Tibial artery (tissue), 4 donors: ENCODE measurements around the gene ACAD10.

Experiments
- DNase-seq, 2 donors: peaks; one replicate each; pipeline ENCODE4 v3.0.0-alpha.2; 2019
- H3K27ac ChIP-seq, 2 donors: fragments of 200-600 bp; sonication (generic) in 1 of 2; 1 replicate in 1 of 2; 2 replicates in 1 of 2; pipeline ENCODE4 v1.5.1; 2018 to 2019; ENCODE audit warnings: mild to moderate bottlenecking in 1 of 2
- H3K27me3 ChIP-seq, 2 donors: fragments of 200-600 bp; sonication (generic) in 1 of 2; one replicate each; pipeline versions ENCODE4 v1.5.1 to v1.6.0; 2016 to 2019
- H3K36me3 ChIP-seq, 3 donors: fragments of 200-600 bp; sonication (generic) in 2 of 3; one replicate each; pipeline ENCODE4 v1.5.1; 2016 to 2019; ENCODE audit warnings: mild to moderate bottlenecking in 2 of 3
- H3K4me1 ChIP-seq, 4 donors: fragments of 200-600 bp; sonication (generic) in 2 of 4; 1 replicate in 3 of 4; 2 replicates in 1 of 4; pipeline ENCODE4 v1.5.1; 2016 to 2019
- H3K4me3 ChIP-seq, 2 donors: fragments of 200-600 bp; sonication (generic) in 1 of 2; 1 replicate in 1 of 2; 2 replicates in 1 of 2; pipeline ENCODE4 v1.5.1; 2018 to 2019; ENCODE audit warnings: mild to moderate bottlenecking in 2 of 2
- H3K9me3 ChIP-seq, 3 donors: fragments of 200-600 bp; sonication (generic) in 1 of 3; one replicate each; pipeline ENCODE4 v1.5.1; 2016 to 2019
- CTCF ChIP-seq, 2 experiments: fragments of 200-600 bp in 1 of 2; fragments of 450-650 bp in 1 of 2; IDR thresholded peaks; one replicate each; pipeline ENCODE4 v1.5.1; 2017 to 2019; ENCODE audit warnings: antibody characterized with exemption in 2 of 2, mild to moderate bottlenecking in 1 of 2, moderate library complexity in 1 of 2
- intact Hi-C: fragments of 100-400 bp; cut with DNase I; formaldehyde crosslinking; loops from one replicate; pipeline ENCODE4 v1.15.0; 2023; ENCODE audit warnings: low total_unique reads

ACAD10 gene

GRCh38 chr12:111775205-111776193 is 89.6 kb downstream of the ACAD10 start:
- peaks cover 0 to 16% (median 0%) of the 10 kb centered on the region in 3 donors for H3K36me3 ChIP-seq
- H3K27me3 ChIP-seq: no peaks in the 10 kb centered on the region
- H3K9me3 ChIP-seq: no peaks in the 10 kb centered on the region
- peaks cover 5 to 79% (median 49%) of the 10 kb centered on the region in 4 donors for H3K4me1 ChIP-seq
- DNase-seq: peak; percentile 91 to 94
- peak overlapping the region; percentile 24 to 27 for H3K4me3 ChIP-seq
- H3K27ac ChIP-seq: peak overlapping the region; percentile 83 to 92
- no peak for TF ChIP-seq CTCF (IDR thresholded peaks at IDR 0.05)
- intact Hi-C loops: no loop called here

- no peak overlapping the region for H3K4me3 ChIP-seq
- H3K9me3 ChIP-seq: no peaks in the 10 kb centered on the region
- H3K27me3 ChIP-seq: no peaks in the 10 kb centered on the region
- peaks cover 5 to 65% (median 44%) of the 10 kb centered on the region in 4 donors for H3K4me1 ChIP-seq
- TF ChIP-seq CTCF (IDR thresholded peaks at IDR 0.05): no peak
- H3K27ac ChIP-seq: peak overlapping the region; percentile 83 to 92
- no peak for DNase-seq
- peaks cover 9 to 30% (median 10%) of the 10 kb centered on the region in 3 donors for H3K36me3 ChIP-seq
- intact Hi-C loops: no loop called here
Measured at GRCh38 chr12:111776836-111777344, 91.0 kb downstream of the ACAD10 start.

GRCh38 chr12:111777345-111778045 is 91.6 kb downstream of the ACAD10 start:
- peaks cover 5 to 63% (median 44%) of the 10 kb centered on the region in 4 donors for H3K4me1 ChIP-seq
- intact Hi-C loops: no loop called here
- peaks cover 15 to 36% (median 15%) of the 10 kb centered on the region in 3 donors for H3K36me3 ChIP-seq
- H3K4me3 ChIP-seq: no peak overlapping the region
- no peaks in the 10 kb centered on the region for H3K27me3 ChIP-seq
- H3K27ac ChIP-seq: peak overlapping the region; percentile 83 to 92
- peak in 1 of 2 donors; percentile 49 for DNase-seq
- no peaks in the 10 kb centered on the region for H3K9me3 ChIP-seq
- TF ChIP-seq CTCF (IDR thresholded peaks at IDR 0.05): no peak

GRCh38 chr12:111780166-111780565 is 94.3 kb downstream of the ACAD10 start:
- DNase-seq: no peak
- no peak for TF ChIP-seq CTCF (IDR thresholded peaks at IDR 0.05)
- no peak overlapping the region for H3K4me3 ChIP-seq
- H3K27me3 ChIP-seq: no peaks in the 10 kb centered on the region
- H3K4me1 ChIP-seq: peaks cover 0 to 37% (median 20%) of the 10 kb centered on the region in 4 donors
- H3K36me3 ChIP-seq: peaks cover 41 to 63% (median 42%) of the 10 kb centered on the region in 3 donors
- no peak overlapping the region for H3K27ac ChIP-seq
- H3K9me3 ChIP-seq: no peaks in the 10 kb centered on the region
- intact Hi-C loops: no loop called here

- Histone ChIP-seq H3K9me3 (no peaks in the 10 kb centered on the region), H3K27me3 (no peaks in the 10 kb centered on the region), H3K4me3 (no peak overlapping the region), H3K36me3 (peaks cover 45 to 67% (median 46%) of the 10 kb centered on the region in 3 donors), H3K4me1 (peaks cover 0 to 32% (median 16%) of the 10 kb centered on the region in 4 donors), H3K27ac (no peak overlapping the region)
- no peak for DNase-seq
- TF ChIP-seq CTCF (IDR thresholded peaks at IDR 0.05): no peak
- intact Hi-C loops: no loop called here
Measured at GRCh38 chr12:111780615-111781014, 94.8 kb downstream of the ACAD10 start.
